DOHH2 (cell line): ENCODE data around the gene DAP.

Experiments
- H3F3A ChIP-seq: fragments of 200-600 bp; sonication (generic), shearing (Covaris generic); 2 replicates; pipeline ENCODE4 v1.6.0; 2016; ENCODE audit warnings: antibody characterized with exemption, mild to moderate bottlenecking; ENCODE audit not compliant: control insufficient read depth, insufficient read depth
- H3K27ac ChIP-seq: fragments of 200-600 bp; sonication (generic); 2 replicates; pipeline ENCODE4 v1.5.1; 2014; ENCODE audit warnings: low read depth, mild to moderate bottlenecking, low read length, moderate library complexity
- H3K27me3 ChIP-seq: fragments of 200-600 bp; sonication (generic); 2 replicates; pipeline ENCODE4 v1.6.1; 2014; ENCODE audit warnings: mild to moderate bottlenecking, low read length, mixed read lengths; ENCODE audit not compliant: control insufficient read depth
- H3K36me3 ChIP-seq: fragments of 200-600 bp; sonication (generic); 2 replicates; pipeline ENCODE4 v1.6.1; 2014; ENCODE audit warnings: mild to moderate bottlenecking, low read length, moderate library complexity, mixed read lengths; ENCODE audit not compliant: control insufficient read depth
- H3K4me1 ChIP-seq: fragments of 200-600 bp; sonication (generic); 2 replicates; pipeline ENCODE4 v1.6.1; 2014; ENCODE audit warnings: mild to moderate bottlenecking, low read length, mixed read lengths; ENCODE audit not compliant: control insufficient read depth
- H3K4me2 ChIP-seq: fragments of 200-600 bp; sonication (generic); 2 replicates; pipeline ENCODE4 v1.6.0; 2014; ENCODE audit warnings: mild to moderate bottlenecking, low read length, moderate library complexity
- H3K4me3 ChIP-seq: fragments of 200-600 bp; sonication (generic); 2 replicates; pipeline ENCODE4 v1.5.1; 2014; ENCODE audit warnings: mild to moderate bottlenecking, low read length, mixed read lengths
- H3K79me2 ChIP-seq: fragments of 200-600 bp; sonication (generic); 2 replicates; pipeline ENCODE4 v1.6.1; 2014; ENCODE audit warnings: mild to moderate bottlenecking, low read length, mixed read lengths; ENCODE audit not compliant: control insufficient read depth
- H3K9me2 ChIP-seq: fragments of 200-600 bp; sonication (generic); replicated peaks from 2 replicates; pipeline ENCODE4 v1.6.1; 2014; ENCODE audit warnings: mild to moderate bottlenecking, low read length, mixed read lengths; ENCODE audit not compliant: control insufficient read depth
- H3K9me3 ChIP-seq: fragments of 200-600 bp; sonication (generic); 2 replicates; pipeline ENCODE4 v1.6.1; 2014; ENCODE audit warnings: antibody characterized with exemption, low read length, mixed read lengths; ENCODE audit not compliant: control insufficient read depth, insufficient read depth
- H4K20me1 ChIP-seq: fragments of 200-600 bp; sonication (generic); 2 replicates; pipeline ENCODE4 v1.6.0; 2014; ENCODE audit warnings: low read depth, mild to moderate bottlenecking, antibody characterized with exemption, low read length, moderate library complexity; ENCODE audit not compliant: control insufficient read depth, insufficient read depth
- EZH2phosphoT487 ChIP-seq: fragments of 200-600 bp; sonication (generic); IDR thresholded peaks from 2 replicates; pipeline ENCODE4 v1.6.1; 2017; ENCODE audit warnings: borderline replicate concordance, mild to moderate bottlenecking, antibody characterized with exemption, low read length, moderate library complexity, mixed read lengths
- TF ChIP-seq, protein P1 (sequence below): fragments of 200-600 bp; sonication (generic); IDR thresholded peaks from one replicate; pipeline ENCODE4 v1.5.1; 2014; ENCODE audit warnings: antibody characterized with exemption, mild to moderate bottlenecking, low read depth, low read length; ENCODE audit not compliant: poor library complexity, severe bottlenecking

Gene DAP

DNA sequence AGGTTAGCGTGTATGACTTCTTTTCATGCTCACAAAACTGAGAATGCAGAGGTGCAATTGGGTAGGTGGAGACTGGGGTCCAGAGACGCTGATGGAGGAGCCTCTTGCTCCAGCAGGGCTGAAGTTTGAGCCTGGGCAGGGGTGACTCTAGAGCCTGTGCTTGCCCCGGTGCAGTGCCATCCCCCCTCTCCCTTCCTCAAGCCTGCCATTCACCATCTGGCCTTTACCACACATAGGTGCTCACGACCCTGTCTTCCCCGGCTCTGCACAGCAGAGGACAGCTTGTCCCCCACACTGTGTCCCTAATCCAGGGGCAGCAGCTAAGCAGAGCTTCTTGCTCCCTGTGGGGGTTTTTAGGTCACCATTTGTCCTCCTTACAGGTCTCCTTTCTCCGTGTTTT lies 86.5 kb downstream of the DAP start:
- no peaks in the 10 kb centered on the region for H3F3A ChIP-seq

DNA sequence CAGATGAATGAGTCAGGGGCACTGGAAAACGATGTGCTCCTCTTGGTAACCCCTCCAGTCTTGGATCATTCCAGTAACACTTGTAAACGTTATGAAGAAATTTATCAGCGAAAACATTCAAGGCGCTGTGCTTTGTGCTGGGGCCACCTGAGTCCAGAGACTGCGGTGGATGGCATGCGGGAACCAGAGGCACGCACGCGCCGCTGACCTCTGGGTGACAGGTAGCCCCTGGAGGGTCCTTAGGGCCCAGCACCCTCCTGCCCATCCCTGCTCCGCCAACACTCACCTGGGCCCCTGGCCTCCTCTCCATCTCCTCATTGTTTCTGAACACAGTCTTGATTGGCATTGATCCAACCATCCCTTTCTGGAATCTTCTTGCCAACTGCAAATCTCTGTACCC lies 86.9 kb downstream of the DAP start:
- Histone ChIP-seq H3K4me3 (no peak overlapping the region), H3K36me3 (peaks cover 9% of the 10 kb centered on the region; the same call in 1 of the 2 replicates), H3F3A (no peaks in the 10 kb centered on the region), H3K27me3 (peaks cover 10% of the 10 kb centered on the region), H3K4me2 (no peak overlapping the region), H3K79me2 (no peaks in the 10 kb centered on the region), H4K20me1 (no peaks in the 10 kb centered on the region), H3K9me3 (no peaks in the 10 kb centered on the region), H3K27ac (no peak overlapping the region), H3K9me2 (no peaks in the 10 kb centered on the region), H3K4me1 (no peaks in the 10 kb centered on the region)
- TF ChIP-seq EZH2phosphoT487, result no peak
- TF ChIP-seq, protein P1, sequence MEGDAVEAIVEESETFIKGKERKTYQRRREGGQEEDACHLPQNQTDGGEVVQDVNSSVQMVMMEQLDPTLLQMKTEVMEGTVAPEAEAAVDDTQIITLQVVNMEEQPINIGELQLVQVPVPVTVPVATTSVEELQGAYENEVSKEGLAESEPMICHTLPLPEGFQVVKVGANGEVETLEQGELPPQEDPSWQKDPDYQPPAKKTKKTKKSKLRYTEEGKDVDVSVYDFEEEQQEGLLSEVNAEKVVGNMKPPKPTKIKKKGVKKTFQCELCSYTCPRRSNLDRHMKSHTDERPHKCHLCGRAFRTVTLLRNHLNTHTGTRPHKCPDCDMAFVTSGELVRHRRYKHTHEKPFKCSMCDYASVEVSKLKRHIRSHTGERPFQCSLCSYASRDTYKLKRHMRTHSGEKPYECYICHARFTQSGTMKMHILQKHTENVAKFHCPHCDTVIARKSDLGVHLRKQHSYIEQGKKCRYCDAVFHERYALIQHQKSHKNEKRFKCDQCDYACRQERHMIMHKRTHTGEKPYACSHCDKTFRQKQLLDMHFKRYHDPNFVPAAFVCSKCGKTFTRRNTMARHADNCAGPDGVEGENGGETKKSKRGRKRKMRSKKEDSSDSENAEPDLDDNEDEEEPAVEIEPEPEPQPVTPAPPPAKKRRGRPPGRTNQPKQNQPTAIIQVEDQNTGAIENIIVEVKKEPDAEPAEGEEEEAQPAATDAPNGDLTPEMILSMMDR, result no peak

More for the DNA sequence above, 86.5 kb downstream of the DAP start:
- Histone ChIP-seq H3K27ac (no peak overlapping the region), H3K9me2 (no peaks in the 10 kb centered on the region), H3K36me3 (peaks cover 9% of the 10 kb centered on the region; the same call in 1 of the 2 replicates), H3K4me1 (no peaks in the 10 kb centered on the region), H3K27me3 (peaks cover 10% of the 10 kb centered on the region), H3K4me2 (no peak overlapping the region), H3K9me3 (no peaks in the 10 kb centered on the region), H4K20me1 (no peaks in the 10 kb centered on the region), H3K79me2 (no peaks in the 10 kb centered on the region), H3K4me3 (no peak overlapping the region)
- TF ChIP-seq, protein P1, result no peak
- TF ChIP-seq EZH2phosphoT487, result no peak

DNA sequence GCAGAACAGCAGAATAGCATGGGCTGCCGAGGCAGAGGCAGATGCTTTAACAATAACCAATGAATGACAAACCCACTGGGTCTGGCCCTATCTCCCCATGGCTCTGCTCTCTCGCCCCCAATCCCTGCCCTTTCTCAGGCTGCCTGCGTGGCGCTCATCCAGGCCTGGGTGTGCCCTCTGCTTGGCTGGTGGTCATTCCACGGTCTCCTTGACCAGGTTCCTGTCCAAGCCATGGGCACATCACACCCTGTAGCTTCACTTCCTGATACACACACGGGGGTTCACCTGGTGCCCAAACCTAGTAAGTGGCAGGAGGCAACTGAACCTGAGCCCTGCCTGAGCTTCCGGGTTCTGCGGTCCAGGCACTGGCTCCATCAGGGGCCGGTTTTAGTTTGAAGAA lies 87.6 kb downstream of the DAP start:
- TF ChIP-seq EZH2phosphoT487, result no peak
- TF ChIP-seq, protein P1, result no peak
- no peak overlapping the region for H3K4me3 ChIP-seq
- peaks cover 7% of the 10 kb centered on the region; the same call in 1 of the 2 replicates for H3K36me3 ChIP-seq
- no peaks in the 10 kb centered on the region for H3K9me3 ChIP-seq
- H3K9me2 ChIP-seq, result no peaks in the 10 kb centered on the region
- no peak overlapping the region for H3K27ac ChIP-seq
- H3F3A ChIP-seq, result no peaks in the 10 kb centered on the region
- H4K20me1 ChIP-seq, result no peaks in the 10 kb centered on the region
- H3K79me2 ChIP-seq, result no peaks in the 10 kb centered on the region
- H3K4me2 ChIP-seq, result no peak overlapping the region
- H3K4me1 ChIP-seq, result no peaks in the 10 kb centered on the region
- H3K27me3 ChIP-seq, result peaks cover 10% of the 10 kb centered on the region

DNA sequence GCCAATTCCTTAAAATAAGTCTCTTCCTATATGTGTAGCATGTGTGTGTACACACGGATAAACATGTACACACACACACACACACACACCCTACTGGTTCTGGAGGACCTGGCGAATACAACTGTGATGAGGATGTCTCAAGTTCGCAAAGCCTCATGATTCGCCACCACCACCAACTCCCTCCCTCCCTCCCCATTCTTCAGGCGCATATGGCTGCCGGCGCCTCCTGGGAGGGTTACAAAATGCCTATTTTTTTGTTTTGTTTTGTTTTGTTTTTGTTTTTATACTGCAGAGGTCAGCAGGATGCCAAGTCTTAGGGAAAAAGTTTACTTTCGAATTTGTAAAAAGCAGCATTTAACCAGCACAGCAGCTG lies 88.0 kb downstream of the DAP start:
- Histone ChIP-seq H3K4me2 (no peak overlapping the region), H3K4me1 (no peaks in the 10 kb centered on the region), H3K9me2 (no peaks in the 10 kb centered on the region), H3K27me3 (peaks cover 10% of the 10 kb centered on the region), H3K79me2 (no peaks in the 10 kb centered on the region), H3K4me3 (no peak overlapping the region), H3F3A (no peaks in the 10 kb centered on the region), H4K20me1 (no peaks in the 10 kb centered on the region), H3K27ac (no peak overlapping the region), H3K9me3 (no peaks in the 10 kb centered on the region), H3K36me3 (peaks cover 3% of the 10 kb centered on the region; the same call in 1 of the 2 replicates)
- TF ChIP-seq, protein P1, result no peak
- no peak for TF ChIP-seq EZH2phosphoT487
